ENCODE data around the gene SPTB.

SPTB gene

GRCh38 chr14:64701660-64702059 lies 178.0 kb downstream of the SPTB start:
- no peaks in the 10 kb centered on the region for H3K36me3 ChIP-seq (ENCODE audit: control insufficient read depth, insufficient read depth, low read length)

DNA sequence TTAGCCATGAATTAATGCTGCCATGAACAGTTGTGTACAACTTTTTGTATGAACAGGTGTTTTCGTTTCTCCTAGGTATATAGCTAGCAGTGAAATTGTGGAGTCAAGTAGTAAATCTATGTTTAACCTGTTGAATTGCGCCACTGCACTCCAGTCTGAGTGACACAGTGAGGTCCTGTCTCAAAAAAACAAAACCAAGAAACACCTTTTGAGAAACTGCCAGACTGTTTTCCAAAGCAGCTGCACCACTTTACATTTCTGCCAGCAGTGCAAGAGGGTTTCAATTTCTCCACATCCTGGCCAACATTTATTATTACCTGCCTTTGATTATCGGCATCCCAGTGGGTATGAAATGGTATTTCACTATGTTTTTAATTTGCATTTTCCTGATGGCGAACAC lies 178.8 kb downstream of the SPTB start:
- 88 to 100% methylated on average over 1 to 4 of the region's 4 CpGs for WGBS, 2 experiments (ENCODE audit: insufficient coverage in 2 of 2)
- Histone ChIP-seq H3K9me3 (ENCODE audit: control insufficient read depth, low read length) (no peaks in the 10 kb centered on the region), H3K4me3 (ENCODE audit: extremely low read depth, insufficient read depth, low read length, poor library complexity, severe bottlenecking) (no peak overlapping the region), H3K36me3 (ENCODE audit: control insufficient read depth, insufficient read depth, low read length) (no peaks in the 10 kb centered on the region), H3K27ac (ENCODE audit: low read depth, low read length, severe bottlenecking) (no peak overlapping the region), H3K4me1 (ENCODE audit: control insufficient read depth, insufficient read depth, low read length, poor library complexity, severe bottlenecking) (peaks cover 26% of the 10 kb centered on the region)

More at GRCh38 chr14:64701660-64702059, 178.0 kb downstream of the SPTB start:
- no peak overlapping the region for H3K4me3 ChIP-seq (ENCODE audit: extremely low read depth, insufficient read depth, low read length, poor library complexity, severe bottlenecking)
- WGBS, 2 experiments (ENCODE audit: insufficient coverage in 2 of 2): no CpG with 5 or more reads among the region's 1 CpG
- H3K9me3 ChIP-seq (ENCODE audit: control insufficient read depth, low read length): no peaks in the 10 kb centered on the region
- no peak overlapping the region for H3K27ac ChIP-seq (ENCODE audit: low read depth, low read length, severe bottlenecking)
- H3K4me1 ChIP-seq (ENCODE audit: control insufficient read depth, insufficient read depth, low read length, poor library complexity, severe bottlenecking): peaks cover 31% of the 10 kb centered on the region

DNA sequence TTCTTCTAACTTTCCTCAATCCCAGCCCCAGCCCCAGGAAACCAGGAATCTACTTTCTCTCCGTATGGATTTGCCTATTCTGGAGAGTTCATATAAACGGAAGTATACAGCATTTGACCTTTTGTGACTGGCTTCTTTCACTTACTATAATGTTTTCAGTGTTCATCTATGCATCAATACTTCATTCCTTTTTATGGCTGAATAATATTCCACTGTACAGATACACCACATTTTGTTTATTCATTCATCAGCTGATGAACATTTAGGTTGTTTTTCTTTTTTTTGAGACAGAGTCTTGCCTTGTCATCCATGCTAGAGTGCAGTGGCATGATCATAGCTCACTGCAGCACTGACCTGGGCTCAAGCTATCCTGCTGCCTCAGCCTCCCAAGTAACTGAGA lies 179.4 kb downstream of the SPTB start:
- Histone ChIP-seq H3K27ac (ENCODE audit: low read depth, low read length, severe bottlenecking) (no peak overlapping the region), H3K4me1 (ENCODE audit: control insufficient read depth, insufficient read depth, low read length, poor library complexity, severe bottlenecking) (peaks cover 26% of the 10 kb centered on the region), H3K36me3 (ENCODE audit: control insufficient read depth, insufficient read depth, low read length) (no peaks in the 10 kb centered on the region), H3K4me3 (ENCODE audit: extremely low read depth, insufficient read depth, low read length, poor library complexity, severe bottlenecking) (no peak overlapping the region), H3K9me3 (ENCODE audit: control insufficient read depth, low read length) (no peaks in the 10 kb centered on the region)
- WGBS, 2 experiments (ENCODE audit: insufficient coverage in 2 of 2): 85 to 100% methylated on average over 1 to 2 of the region's 2 CpGs

GRCh38 chr14:64698903-64699302 lies 180.8 kb downstream of the SPTB start:
- Histone ChIP-seq H3K9me3 (ENCODE audit: control insufficient read depth, low read length) (no peaks in the 10 kb centered on the region), H3K4me3 (ENCODE audit: extremely low read depth, insufficient read depth, low read length, poor library complexity, severe bottlenecking) (no peak overlapping the region), H3K4me1 (ENCODE audit: control insufficient read depth, insufficient read depth, low read length, poor library complexity, severe bottlenecking) (peaks cover 32% of the 10 kb centered on the region), H3K36me3 (ENCODE audit: control insufficient read depth, insufficient read depth, low read length) (no peaks in the 10 kb centered on the region), H3K27ac (ENCODE audit: low read depth, low read length, severe bottlenecking) (peak overlapping the region; percentile 63)
- WGBS, 2 experiments (ENCODE audit: insufficient coverage in 2 of 2): 41 to 54% methylated on average over 5 to 7 of the region's 7 CpGs

- Histone ChIP-seq H3K4me1 (ENCODE audit: control insufficient read depth, insufficient read depth, low read length, poor library complexity, severe bottlenecking) (peaks cover 15% of the 10 kb centered on the region), H3K4me3 (ENCODE audit: extremely low read depth, insufficient read depth, low read length, poor library complexity, severe bottlenecking) (no peak overlapping the region), H3K36me3 (ENCODE audit: control insufficient read depth, insufficient read depth, low read length) (no peaks in the 10 kb centered on the region), H3K27ac (ENCODE audit: low read depth, low read length, severe bottlenecking) (no peak overlapping the region), H3K9me3 (ENCODE audit: control insufficient read depth, low read length) (no peaks in the 10 kb centered on the region)
- WGBS, 2 experiments (ENCODE audit: insufficient coverage in 2 of 2): 60 to 81% methylated on average over 1 to 3 of the region's 4 CpGs
These were observed 183.3 kb downstream of the SPTB start for GRCh38 chr14:64696355-64696857.

All from mesodermal cell (in vitro differentiated cells).